Activated CD4-positive, alpha-beta memory T cell treated with anti-CD3 and anti-CD28 coated beads for 36 hours (primary cell): ENCODE data around the gene OR4S1. TPM values are rescaled to one million over a fixed set of nuclear protein-coding genes. Genes with fewer than 3 reads are reported as not detected.

Source experiments
- CTCF ChIA-PET: fragments of 350-600 bp; sonication (Branson Sonifier 250); formaldehyde crosslinking; loops from one replicate; lab custom pipeline; 2021; ENCODE audit warnings: antibody characterized with exemption, inconsistent platforms; lab: Charles Lee
- POLR2A ChIA-PET: fragments of 350-600 bp; sonication (Branson Sonifier 250); formaldehyde crosslinking; loops from one replicate; lab custom pipeline; 2021; ENCODE audit warnings: antibody characterized with exemption; lab: Charles Lee
- DNase-seq: peaks from one replicate; pipeline ENCODE4 v3.0.0-alpha.2; 2020
- H3K27ac Mint-ChIP-seq: one replicate; pipeline ENCODE4 v1.8.0; 2021; ENCODE audit warnings: mixed read lengths
- H3K27me3 Mint-ChIP-seq: one replicate; pipeline ENCODE4 v1.8.0; 2021; ENCODE audit warnings: mixed read lengths
- H3K36me3 Mint-ChIP-seq: one replicate; pipeline ENCODE4 v1.8.0; 2021; ENCODE audit warnings: mixed read lengths
- H3K4me1 Mint-ChIP-seq: one replicate; pipeline ENCODE4 v1.8.0; 2021; ENCODE audit warnings: low read depth, mixed read lengths
- H3K4me3 Mint-ChIP-seq: one replicate; pipeline ENCODE4 v1.8.0; 2021; ENCODE audit warnings: mild to moderate bottlenecking, mixed read lengths
- H3K9me3 Mint-ChIP-seq: one replicate; pipeline ENCODE4 v1.8.0; 2021; ENCODE audit warnings: mixed read lengths
- intact Hi-C: fragments of 100-400 bp; cut with micrococcal nuclease; formaldehyde crosslinking; loops from one replicate; pipeline ENCODE4 v1.15.1; 2023
- total RNA-seq, 2 experiments: library from RNA; stranded (reverse); gene quantifications; one replicate each; pipeline ENCODE4 v1.2.3, GENCODE V29; 2021

The OR4S1 gene
- total RNA-seq, 2 experiments from 2014 or later, result not detected

GRCh38 chr11:48354013-48354412, 48.0 kb downstream of the OR4S1 start:
- ChIA-PET CTCF (no interaction called here), POLR2A (no interaction called here)
- H3K4me1 Mint-ChIP-seq, result no peaks in the 10 kb centered on the region
- no peaks in the 10 kb centered on the region for H3K27me3 Mint-ChIP-seq
- H3K36me3 Mint-ChIP-seq, result peaks cover 5% of the 10 kb centered on the region
- no peak overlapping the region for H3K4me3 Mint-ChIP-seq
- H3K9me3 Mint-ChIP-seq, result peaks cover 21% of the 10 kb centered on the region
- DNase-seq, result no peak
- no peak overlapping the region for H3K27ac Mint-ChIP-seq
- intact Hi-C loops, result no loop called here

DNA sequence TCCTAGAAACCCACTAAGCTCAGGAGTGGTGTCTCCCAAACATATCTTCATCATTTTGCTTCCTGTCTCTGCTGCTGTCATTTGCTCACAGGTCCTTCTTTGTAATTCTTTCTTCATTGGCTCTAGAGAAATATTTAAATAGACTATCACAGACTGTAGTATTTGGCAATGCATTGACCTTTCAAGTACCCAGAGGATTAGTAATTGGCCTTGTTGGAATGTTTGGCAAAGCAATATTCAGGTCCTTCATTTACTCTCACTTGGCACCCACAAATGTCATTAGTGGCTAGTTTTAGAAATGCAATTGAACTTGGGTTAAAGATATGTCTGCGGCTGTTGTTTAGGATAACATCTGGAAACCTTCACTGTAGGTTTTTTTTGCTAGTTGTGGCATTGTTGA, 48.7 kb downstream of the OR4S1 start:
- intact Hi-C loops, result loop anchor here (5.0 kb wide), 1 partner anchor 1673 kb away; no protein-coding TSS in a partner anchor
- ChIA-PET POLR2A (no interaction called here), CTCF (no interaction called here)
- DNase-seq, result no peak
- no peaks in the 10 kb centered on the region for H3K4me1 Mint-ChIP-seq
- no peak overlapping the region for H3K27ac Mint-ChIP-seq
- H3K9me3 Mint-ChIP-seq, result peaks cover 16% of the 10 kb centered on the region
- peaks cover 4% of the 10 kb centered on the region for H3K36me3 Mint-ChIP-seq
- H3K27me3 Mint-ChIP-seq, result no peaks in the 10 kb centered on the region
- H3K4me3 Mint-ChIP-seq, result no peak overlapping the region

Other genes with a start within 250 kb of the OR4S1 start
- gene OR4B1, start 89.4 kb upstream of the OR4S1 start, total RNA-seq, result not detected
- gene OR4X2, start 61.1 kb upstream of the OR4S1 start, total RNA-seq, result not detected
- not detected for gene OR4X1, start 42.4 kb upstream of the OR4S1 start, total RNA-seq
- gene OR4C3, start 18.7 kb downstream of the OR4S1 start, total RNA-seq, result not detected
- gene OR4C5, start 60.2 kb downstream of the OR4S1 start, total RNA-seq, result not detected
- not detected for gene OR4A47, start 182.6 kb downstream of the OR4S1 start, total RNA-seq